Tibial nerve (tissue), 4 donors: ENCODE results near the gene SPDYE4. TPM values are rescaled to one million over a fixed set of nuclear protein-coding genes. Genes with fewer than 3 reads are reported as not detected.

Experiments used
- DNase-seq, 2 donors: peaks; one replicate each; pipeline ENCODE4 v3.0.0-alpha.2; 2019; ENCODE audit warnings: low spot score in 2 of 2
- H3K27ac ChIP-seq, 4 donors: fragments of 200-600 bp; sonication (generic) in 3 of 4; one replicate each; pipeline ENCODE4 v1.5.1; 2017 to 2019; ENCODE audit warnings: mild to moderate bottlenecking in 1 of 4
- H3K27me3 ChIP-seq, 2 donors: fragments of 200-600 bp; sonication (generic) in 1 of 2; one replicate each; pipeline versions ENCODE4 v1.5.1 to v1.6.0; 2017 to 2019
- H3K36me3 ChIP-seq, 3 donors: fragments of 200-600 bp; sonication (generic); one replicate each; pipeline ENCODE4 v1.5.1; 2018 to 2019
- H3K4me1 ChIP-seq, 4 donors: fragments of 200-600 bp; sonication (generic) in 3 of 4; one replicate each; pipeline ENCODE4 v1.5.1; 2017 to 2019
- H3K4me3 ChIP-seq, 4 donors: fragments of 200-600 bp; sonication (generic) in 3 of 4; one replicate each; pipeline ENCODE4 v1.5.1; 2017 to 2019; ENCODE audit warnings: mild to moderate bottlenecking in 1 of 4, moderate library complexity in 1 of 4
- H3K9me3 ChIP-seq, 4 donors: fragments of 200-600 bp; sonication (generic) in 3 of 4; one replicate each; pipeline ENCODE4 v1.5.1; 2017 to 2019
- CTCF ChIP-seq, 5 experiments: fragments of 200-600 bp in 3 of 5; fragments of 450-650 bp in 2 of 5; sonication (generic) in 3 of 5; IDR thresholded peaks; one replicate each; pipeline ENCODE4 v1.5.1; 2016 to 2019; ENCODE audit warnings: antibody characterized with exemption in 5 of 5, mild to moderate bottlenecking in 3 of 5, moderate library complexity in 2 of 5
- EP300 ChIP-seq, 2 donors: sonication (generic); formaldehyde crosslinking; IDR thresholded peaks; one replicate each; pipeline ENCODE4 v1.6.1; 2017; ENCODE audit warnings: antibody characterized with exemption in 2 of 2, mild to moderate bottlenecking in 1 of 2
- POLR2A ChIP-seq, 2 donors: fragments of 450-650 bp; IDR thresholded peaks; one replicate each; pipeline ENCODE4 v1.6.1; 2017; ENCODE audit warnings: antibody characterized with exemption in 2 of 2, mild to moderate bottlenecking in 2 of 2, moderate library complexity in 2 of 2
- WGBS, 2 donors: methylation state at CpG; one replicate each; pipeline ENCODE4 v1.1.5; 2018; 5-methylcytosine and 5-hydroxymethylcytosine counted together
- total RNA-seq, 4 donors: library from RNA; depleted of rRNA; stranded (reverse); fragments of >200 nt; gene quantifications; one replicate each; pipeline ENCODE4 v1.1.0, GENCODE V29; 2016

SPDYE4 gene
- total RNA-seq, 4 donors from 2014 or later, result not detected

GRCh38 chr17:8755590-8756255 lies 2.6 kb downstream of the SPDYE4 start:
- WGBS, 2 donors, result 89 to 91% methylated on average over 12 of the region's 12 CpGs
- no peaks in the 10 kb centered on the region for H3K9me3 ChIP-seq
- no peak for TF ChIP-seq EP300 (IDR thresholded peaks at IDR 0.05)
- TF ChIP-seq POLR2A (IDR thresholded peaks at IDR 0.05), result no peak
- TF ChIP-seq CTCF (IDR thresholded peaks at IDR 0.05), result no peak
- no peak overlapping the region for H3K4me3 ChIP-seq
- H3K27ac ChIP-seq, result no peak overlapping the region
- no peaks in the 10 kb centered on the region for H3K4me1 ChIP-seq
- peaks cover 0 to 5% of the 10 kb centered on the region in 2 donors for H3K27me3 ChIP-seq
- DNase-seq, result no peak
- H3K36me3 ChIP-seq, result no peaks in the 10 kb centered on the region

GRCh38 chr17:8754890-8755289 lies 3.5 kb downstream of the SPDYE4 start:
- H3K9me3 ChIP-seq, result no peaks in the 10 kb centered on the region
- no peak for DNase-seq
- H3K4me1 ChIP-seq, result no peaks in the 10 kb centered on the region
- H3K27ac ChIP-seq, result no peak overlapping the region
- peaks cover 0 to 5% of the 10 kb centered on the region in 2 donors for H3K27me3 ChIP-seq
- H3K4me3 ChIP-seq, result no peak overlapping the region
- H3K36me3 ChIP-seq, result no peaks in the 10 kb centered on the region
- WGBS, 2 donors, result 71 to 73% methylated on average over 8 of the region's 8 CpGs
- no peak for TF ChIP-seq CTCF (IDR thresholded peaks at IDR 0.05)
- no peak for TF ChIP-seq POLR2A (IDR thresholded peaks at IDR 0.05)
- no peak for TF ChIP-seq EP300 (IDR thresholded peaks at IDR 0.05)

- no peak overlapping the region for H3K4me3 ChIP-seq
- 35 to 44% methylated on average over 1 of the region's 1 CpG for WGBS, 2 donors
- no peaks in the 10 kb centered on the region for H3K36me3 ChIP-seq
- H3K9me3 ChIP-seq, result no peaks in the 10 kb centered on the region
- no peak for DNase-seq
- H3K27ac ChIP-seq, result no peak overlapping the region
- peaks cover 0 to 5% of the 10 kb centered on the region in 2 donors for H3K27me3 ChIP-seq
- TF ChIP-seq POLR2A (IDR thresholded peaks at IDR 0.05) (no peak), CTCF (IDR thresholded peaks at IDR 0.05) (peak in 2 of 5 experiments; percentile 10 to 23)
- no peaks in the 10 kb centered on the region for H3K4me1 ChIP-seq
These were observed 4.3 kb downstream of the SPDYE4 start for GRCh38 chr17:8753976-8754440.

DNA sequence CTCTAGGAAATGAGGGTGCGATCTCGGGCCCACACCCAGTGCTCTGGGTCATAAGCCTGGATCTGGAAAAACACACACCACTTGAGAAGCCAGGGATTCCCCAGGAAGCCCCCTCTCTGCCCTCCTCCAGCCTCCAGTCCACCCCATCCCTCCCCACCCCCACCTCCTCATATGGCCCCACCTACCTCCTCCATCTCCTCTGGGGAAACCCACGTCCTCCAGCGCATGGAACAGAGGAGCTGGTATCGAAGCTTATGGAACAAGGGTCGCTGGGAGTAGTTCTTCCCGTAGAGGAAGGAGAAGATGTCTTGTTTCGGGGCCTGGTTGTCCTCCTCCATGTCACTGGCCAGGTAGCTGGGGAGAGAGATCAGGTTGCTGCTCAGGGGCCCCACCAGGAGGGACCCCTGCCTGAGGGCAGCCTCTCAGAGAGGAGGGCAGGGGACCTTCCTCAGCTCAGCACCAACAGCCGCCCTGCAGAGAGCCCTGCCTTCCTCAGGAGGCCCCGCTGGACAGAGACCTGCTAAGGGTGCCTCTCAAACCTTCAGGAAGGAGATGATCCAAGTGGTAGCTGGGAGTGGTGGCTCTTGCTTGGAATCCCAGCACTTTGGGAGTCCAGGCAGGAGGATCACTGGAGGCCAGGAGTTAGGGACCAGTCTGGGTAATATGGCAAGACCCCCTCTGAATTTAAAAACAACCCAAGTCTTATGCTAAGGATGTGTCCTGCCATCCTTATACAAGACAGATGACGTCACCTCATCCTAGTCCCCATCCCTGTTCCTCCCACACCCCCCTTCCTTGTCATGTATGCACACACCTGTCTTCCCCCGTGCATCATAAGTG lies 5.0 kb downstream of the SPDYE4 start:
- Histone ChIP-seq H3K9me3 (no peaks in the 10 kb centered on the region), H3K4me1 (no peaks in the 10 kb centered on the region), H3K4me3 (no peak overlapping the region), H3K36me3 (no peaks in the 10 kb centered on the region), H3K27me3 (peaks cover 0 to 5% of the 10 kb centered on the region in 2 donors), H3K27ac (no peak overlapping the region)
- TF ChIP-seq EP300 (IDR thresholded peaks at IDR 0.05) (no peak), POLR2A (IDR thresholded peaks at IDR 0.05) (no peak), CTCF (IDR thresholded peaks at IDR 0.05) (no peak)
- WGBS, 2 donors, result 87% methylated on average over 11 to 12 of the region's 12 CpGs
- DNase-seq, result no peak

- H3K4me3 ChIP-seq, result no peak overlapping the region
- H3K4me1 ChIP-seq, result peaks cover 0 to 11% (median 5%) of the 10 kb centered on the region in 4 donors
- no peak overlapping the region for H3K27ac ChIP-seq
- 59 to 67% methylated on average over 3 of the region's 3 CpGs for WGBS, 2 donors
- DNase-seq, result no peak
- no peaks in the 10 kb centered on the region for H3K9me3 ChIP-seq
- TF ChIP-seq POLR2A (IDR thresholded peaks at IDR 0.05), result no peak
- no peak for TF ChIP-seq CTCF (IDR thresholded peaks at IDR 0.05)
- no peak for TF ChIP-seq EP300 (IDR thresholded peaks at IDR 0.05)
- H3K27me3 ChIP-seq, result no peaks in the 10 kb centered on the region
- no peaks in the 10 kb centered on the region for H3K36me3 ChIP-seq
These were observed 8.7 kb downstream of the SPDYE4 start for GRCh38 chr17:8749616-8750015.
